GM21576 (cell line): ENCODE measurements around the gene PLLP.

Source experiments
- ATAC-seq: cut with Tn5 transposase; IDR thresholded peaks from one replicate; pipeline ENCODE4 v1.9.1; 2021; ENCODE audit warnings: mild to moderate bottlenecking, moderate library complexity; ENCODE audit not compliant: unreplicated experiment

The PLLP gene

GRCh38 chr16:57303021-57303909, 18.8 kb upstream of the PLLP start:
- no peak for ATAC-seq

GRCh38 chr16:57301126-57301817, 16.8 kb upstream of the PLLP start:
- ATAC-seq, result no peak

GRCh38 chr16:57300387-57301125, 16.1 kb upstream of the PLLP start:
- peak; percentile 86 for ATAC-seq

GRCh38 chr16:57299719-57300386, 15.4 kb upstream of the PLLP start:
- ATAC-seq, result peak; percentile 51

DNA sequence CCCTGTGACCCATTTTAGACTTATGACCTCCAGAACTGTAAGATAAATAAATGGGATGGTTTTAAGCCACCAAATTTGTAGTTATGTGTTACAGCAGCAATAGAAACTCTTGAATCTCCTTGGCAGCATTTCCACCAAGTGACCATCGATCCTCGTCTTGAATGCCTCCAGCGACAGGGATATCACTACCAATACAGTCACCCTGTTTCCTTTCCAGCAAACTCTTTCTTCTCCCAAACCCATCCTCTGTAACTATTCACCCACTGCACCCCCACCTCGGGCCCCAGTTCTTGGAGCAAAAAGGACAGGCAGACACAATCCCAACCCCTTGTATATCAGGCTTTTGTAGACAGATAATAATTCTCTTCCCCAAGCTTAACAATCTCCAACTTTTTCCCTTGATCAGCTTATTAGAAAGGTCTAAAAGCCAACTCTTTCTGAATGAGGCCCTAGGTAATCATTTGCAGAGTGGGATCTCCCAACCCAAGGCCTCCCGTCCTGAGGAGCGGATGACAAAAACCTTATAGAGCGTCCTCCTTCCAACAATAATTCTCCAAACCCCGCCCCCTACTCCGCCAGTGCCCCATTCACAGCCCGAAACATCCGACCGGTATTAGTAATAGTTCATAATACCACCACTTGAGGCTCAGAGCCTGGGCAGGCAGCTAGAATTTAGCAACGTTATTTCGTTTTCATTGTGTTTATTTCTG, 14.7 kb upstream of the PLLP start:
- ATAC-seq, result peak; percentile 24

- ATAC-seq, result no peak
These were observed 13.4 kb upstream of the PLLP start for GRCh38 chr16:57297856-57298255.

DNA sequence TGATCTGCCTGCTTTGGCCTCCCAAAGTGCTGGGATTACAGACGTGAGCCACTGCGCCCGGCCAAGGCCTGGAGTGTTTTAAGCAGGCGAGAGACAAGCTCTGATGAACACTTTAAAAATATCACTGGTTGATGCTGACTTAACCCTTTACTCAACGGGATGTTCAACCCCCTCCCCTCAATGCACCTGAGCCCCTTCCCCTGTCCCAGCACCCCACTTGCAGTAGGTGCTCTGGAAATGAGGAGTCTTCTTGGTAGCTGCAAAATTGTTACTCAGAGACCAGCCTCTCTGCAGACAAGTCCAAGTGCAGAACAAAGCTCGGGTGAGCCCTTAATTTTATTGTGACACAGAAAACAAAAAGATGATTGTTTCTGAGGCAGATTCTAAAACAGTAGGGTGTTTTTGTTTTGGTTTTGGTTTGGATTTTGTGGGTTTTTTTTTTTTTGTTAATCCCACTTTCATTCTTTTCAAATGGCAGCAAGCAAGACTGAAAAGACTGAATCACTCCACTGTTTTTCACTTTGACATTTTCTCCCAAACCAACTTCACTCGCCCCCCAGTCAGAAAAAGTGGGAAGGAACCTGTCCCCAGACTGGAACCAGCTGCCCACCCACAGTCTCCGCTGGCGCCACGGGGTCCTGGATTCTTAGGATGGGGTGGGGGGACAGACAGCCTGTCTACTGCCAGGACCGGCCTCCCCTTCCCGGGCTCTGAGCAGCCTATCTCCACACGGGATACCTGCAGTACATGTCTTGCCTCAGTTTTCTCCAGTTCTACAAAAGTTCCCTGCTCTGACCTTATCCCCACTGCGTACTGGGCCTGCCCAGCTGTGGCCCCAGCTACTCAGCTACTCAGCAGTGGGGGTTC, 5.2 kb upstream of the PLLP start:
- no peak for ATAC-seq

- ATAC-seq, result no peak
These were observed 907 bp upstream of the PLLP start for GRCh38 chr16:57285379-57285778.

- ATAC-seq, result no peak
These were observed 486 bp upstream of the PLLP start for GRCh38 chr16:57284952-57285363.

DNA sequence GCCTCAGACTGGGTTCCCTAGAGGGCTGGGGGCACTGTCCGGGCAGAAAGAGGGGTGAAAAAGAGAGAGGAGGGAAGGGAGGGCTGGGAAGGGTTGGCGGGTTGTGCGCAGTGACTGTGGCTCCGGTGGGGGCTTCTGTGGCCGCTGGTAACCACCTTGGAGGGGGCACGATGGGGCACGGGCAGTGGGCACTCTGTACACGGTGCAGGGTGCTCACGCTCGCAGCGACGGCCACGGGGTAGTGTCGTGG, 588 bp downstream of the PLLP start:
- ATAC-seq, result no peak

DNA sequence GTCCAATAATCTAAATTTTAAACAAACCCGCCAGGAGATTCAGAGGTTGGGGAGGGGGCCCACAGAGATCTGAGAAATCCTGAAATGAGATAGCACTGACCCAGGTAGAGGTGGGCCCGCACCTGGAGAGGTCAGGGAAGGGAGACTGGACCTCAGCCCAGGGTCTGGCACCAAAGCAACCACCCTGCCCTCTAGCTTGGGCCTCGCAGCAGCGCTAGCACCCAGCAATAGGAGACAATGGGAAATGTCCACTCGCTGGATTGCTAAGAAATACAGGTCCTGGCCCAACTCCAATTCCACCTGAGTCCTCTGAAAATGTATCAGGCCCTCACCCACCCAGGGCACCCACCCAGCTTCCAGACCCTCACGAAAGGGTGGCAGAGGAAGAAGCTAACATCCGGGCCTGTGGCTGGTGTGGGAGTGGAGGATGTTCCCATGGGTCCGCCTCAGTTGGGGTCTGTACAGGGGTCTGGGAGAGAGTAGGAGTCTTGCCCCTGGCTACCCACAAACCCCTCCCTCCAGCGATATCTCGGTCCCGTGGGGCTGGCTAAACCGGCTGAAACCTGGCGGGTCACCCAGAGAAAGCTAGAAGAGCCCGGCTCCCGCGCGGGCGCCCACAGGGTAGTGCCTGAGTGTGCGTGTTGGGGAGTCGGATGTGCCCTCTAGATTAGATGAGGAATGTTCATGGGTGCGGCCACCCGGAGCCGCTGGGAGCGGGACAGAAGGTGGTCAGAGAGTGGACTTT, 1.1 kb downstream of the PLLP start:
- ATAC-seq, result no peak

GRCh38 chr16:57282510-57283213, 1.8 kb downstream of the PLLP start:
- ATAC-seq, result no peak

DNA sequence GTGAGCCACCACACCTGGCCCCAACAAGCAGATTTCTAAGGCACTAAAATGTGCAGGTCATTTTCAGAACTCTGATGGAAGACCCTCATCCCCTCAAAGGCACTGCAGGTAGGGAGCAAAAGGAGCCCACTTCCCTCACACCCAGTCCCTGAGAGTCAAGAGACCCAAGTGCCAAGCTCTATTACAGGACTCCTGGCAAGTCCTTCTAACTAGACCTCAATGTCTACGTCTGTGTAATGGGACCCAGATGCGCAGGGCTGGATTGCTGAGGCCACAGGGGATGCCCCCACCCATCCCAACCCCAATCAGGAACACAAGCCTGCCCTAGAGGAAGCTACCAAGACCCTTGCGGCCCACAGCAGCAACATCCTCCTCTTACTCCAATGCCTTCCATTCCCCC, 2.7 kb downstream of the PLLP start:
- no peak for ATAC-seq

DNA sequence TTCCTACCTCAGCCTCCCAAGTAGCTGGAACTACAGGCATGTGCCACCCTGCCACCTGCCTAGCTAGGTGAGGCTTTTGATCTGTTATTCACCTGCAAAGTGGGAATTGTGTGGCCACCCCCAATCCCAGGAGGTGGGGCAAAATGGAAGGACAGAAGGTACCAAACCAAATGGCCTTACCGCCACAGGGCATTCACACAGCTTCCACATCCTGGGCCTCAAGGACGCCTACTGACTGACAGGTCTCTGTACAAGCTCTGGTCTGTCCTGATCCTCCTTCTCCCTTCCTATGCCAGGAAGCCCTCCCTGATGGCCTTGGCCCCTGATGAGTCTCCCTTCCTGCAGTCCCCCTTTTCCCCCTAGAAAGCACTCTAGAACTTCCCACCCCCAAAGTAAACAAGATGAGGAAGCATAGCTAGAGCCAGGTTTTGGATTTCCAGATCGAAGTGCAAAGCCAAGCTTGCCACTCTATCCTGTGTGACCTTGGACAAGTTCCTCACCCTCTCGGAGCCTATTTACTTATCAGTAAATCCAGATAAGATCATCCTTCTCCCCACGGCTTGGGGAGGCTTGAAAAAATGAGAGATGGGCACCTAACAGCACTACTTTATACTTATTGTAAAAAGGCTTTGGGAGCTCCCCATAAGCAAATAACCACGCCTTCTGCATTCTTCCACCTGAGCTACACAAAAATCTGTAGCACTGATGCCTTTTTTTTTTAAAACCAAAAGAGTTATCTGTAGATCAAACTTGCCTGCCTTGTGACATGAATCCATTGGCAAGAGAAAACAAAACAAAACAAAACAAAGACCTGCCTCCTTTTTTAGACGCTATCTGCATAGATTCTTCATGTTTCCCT, 4.5 kb downstream of the PLLP start:
- ATAC-seq, result no peak

GRCh38 chr16:57278494-57278893, 6.0 kb downstream of the PLLP start:
- no peak for ATAC-seq

DNA sequence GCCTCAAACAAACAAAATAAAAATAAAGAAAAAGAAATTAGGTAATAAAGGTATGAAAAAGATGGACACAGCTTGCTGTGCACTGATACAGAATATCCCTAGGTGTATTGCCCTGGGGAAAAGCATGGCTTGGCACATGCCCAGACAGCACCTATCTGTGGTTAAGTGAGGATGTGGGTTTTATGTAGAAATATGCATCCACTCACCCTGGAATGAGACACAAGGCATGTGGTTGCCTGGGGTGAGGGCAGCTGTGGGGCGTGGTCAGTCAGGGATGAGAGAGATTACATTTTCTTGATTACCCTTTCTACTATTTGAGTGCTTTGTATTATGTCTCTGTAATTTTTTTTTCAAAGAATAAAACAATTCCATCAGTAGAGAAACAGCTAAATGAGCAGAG, 6.9 kb downstream of the PLLP start:
- no peak for ATAC-seq

- ATAC-seq, result no peak
These were observed 7.9 kb downstream of the PLLP start for GRCh38 chr16:57276596-57276995.
